Duodenal mucosa (tissue), 2 donors: ENCODE measurements around the gene BTBD10.
A peak's percentile ranks its signal among the peaks of the same experiment; 100 is the strongest.
"Not testable (repeated sequence)": the region's sequence is repeated elsewhere in the genome, so short reads cannot be mapped to it uniquely, and the experiment has no call there.

Experiments
- H3K27ac ChIP-seq: one replicate; pipeline ENCODE4 v1.7.0; 2013; ENCODE audit warnings: low read depth, low read length
- H3K27me3 ChIP-seq, 2 donors: one replicate each; pipeline ENCODE4 v1.7.0; 2013; ENCODE audit warnings: low read length in 2 of 2, control low read depth in 1 of 2; ENCODE audit not compliant: insufficient read depth in 2 of 2, control insufficient read depth in 1 of 2
- H3K36me3 ChIP-seq, 2 donors: one replicate each; pipeline ENCODE4 v1.7.0; 2013; ENCODE audit warnings: low read length in 2 of 2, control low read depth in 1 of 2; ENCODE audit not compliant: insufficient read depth in 2 of 2, control insufficient read depth in 1 of 2
- H3K4me1 ChIP-seq, 2 donors: one replicate each; pipeline ENCODE4 v1.7.0; 2013; ENCODE audit warnings: low read length in 2 of 2, control low read depth in 1 of 2; ENCODE audit not compliant: insufficient read depth in 2 of 2, control insufficient read depth in 1 of 2
- H3K4me3 ChIP-seq, 2 donors: one replicate each; pipeline ENCODE4 v1.7.0; 2013; ENCODE audit warnings: low read length in 2 of 2, low read depth in 1 of 2
- H3K9ac ChIP-seq, 2 donors: one replicate each; pipeline ENCODE4 v1.7.0; 2013; ENCODE audit warnings: low read length in 2 of 2, low read depth in 1 of 2
- H3K9me3 ChIP-seq, 2 donors: one replicate each; pipeline ENCODE4 v1.7.0; 2013; ENCODE audit warnings: low read length in 2 of 2, control low read depth in 1 of 2; ENCODE audit not compliant: control insufficient read depth in 1 of 2

BTBD10 gene

GRCh38 chr11:13445588-13445987 lies 17.4 kb downstream of the BTBD10 start:
- Histone ChIP-seq H3K4me1 (peaks cover 0 to 8% of the 10 kb centered on the region in 2 donors), H3K9me3 (no peaks in the 10 kb centered on the region), H3K9ac (no peak overlapping the region), H3K27me3 (no peaks in the 10 kb centered on the region), H3K27ac (no peak overlapping the region), H3K4me3 (no peak overlapping the region), H3K36me3 (no peaks in the 10 kb centered on the region)

- peak overlapping the region; percentile 38 to 51 for H3K4me3 ChIP-seq
- peak overlapping the region in 1 of 2 donors; percentile 36 for H3K9ac ChIP-seq
- H3K27ac ChIP-seq: no peak overlapping the region
- peaks cover 4 to 5% of the 10 kb centered on the region in 2 donors for H3K4me1 ChIP-seq
- H3K36me3 ChIP-seq: no peaks in the 10 kb centered on the region
- no peaks in the 10 kb centered on the region for H3K27me3 ChIP-seq
- no peaks in the 10 kb centered on the region for H3K9me3 ChIP-seq
Measured at GRCh38 chr11:13440100-13440855, 22.7 kb downstream of the BTBD10 start.

- no peak overlapping the region for H3K27ac ChIP-seq
- peaks cover 4 to 8% of the 10 kb centered on the region in 2 donors for H3K4me1 ChIP-seq
- no peaks in the 10 kb centered on the region for H3K9me3 ChIP-seq
- no peak overlapping the region for H3K4me3 ChIP-seq
- H3K36me3 ChIP-seq: no peaks in the 10 kb centered on the region
- H3K9ac ChIP-seq: no peak overlapping the region
- no peaks in the 10 kb centered on the region for H3K27me3 ChIP-seq
Measured at GRCh38 chr11:13438291-13438690, 24.7 kb downstream of the BTBD10 start.

GRCh38 chr11:13436836-13437235 lies 26.2 kb downstream of the BTBD10 start:
- H3K9me3 ChIP-seq, H3K36me3 ChIP-seq, H3K27ac ChIP-seq, H3K9ac ChIP-seq, H3K27me3 ChIP-seq, H3K4me1 ChIP-seq, H3K4me3 ChIP-seq: not testable (repeated sequence)

- Histone ChIP-seq H3K9ac (no peak overlapping the region), H3K4me1 (peaks cover 0 to 3% of the 10 kb centered on the region in 2 donors), H3K27me3 (no peaks in the 10 kb centered on the region), H3K36me3 (no peaks in the 10 kb centered on the region), H3K9me3 (peaks cover 0 to under 1% of the 10 kb centered on the region in 2 donors), H3K4me3 (no peak overlapping the region), H3K27ac (no peak overlapping the region)
Measured at GRCh38 chr11:13434247-13435205, 28.5 kb downstream of the BTBD10 start.

- Histone ChIP-seq H3K9me3 (peaks cover 0 to 11% of the 10 kb centered on the region in 2 donors), H3K9ac (no peak overlapping the region), H3K36me3 (no peaks in the 10 kb centered on the region), H3K4me1 (peaks cover 0 to 3% of the 10 kb centered on the region in 2 donors), H3K27ac (no peak overlapping the region), H3K27me3 (no peaks in the 10 kb centered on the region), H3K4me3 (no peak overlapping the region)
Measured at GRCh38 chr11:13433437-13433836, 29.6 kb downstream of the BTBD10 start.

- H3K9me3 ChIP-seq: peaks cover 0 to 29% of the 10 kb centered on the region in 2 donors
- H3K27me3 ChIP-seq: no peaks in the 10 kb centered on the region
- H3K27ac ChIP-seq: no peak overlapping the region
- no peaks in the 10 kb centered on the region for H3K36me3 ChIP-seq
- H3K9ac ChIP-seq: no peak overlapping the region
- H3K4me3 ChIP-seq: no peak overlapping the region
- H3K4me1 ChIP-seq: peaks cover 0 to 2% of the 10 kb centered on the region in 2 donors
Measured at GRCh38 chr11:13429836-13430235, 33.2 kb downstream of the BTBD10 start.

- H3K9me3 ChIP-seq: peaks cover 0 to 29% of the 10 kb centered on the region in 2 donors
- H3K4me3 ChIP-seq: no peak overlapping the region
- H3K4me1 ChIP-seq: no peaks in the 10 kb centered on the region
- H3K27me3 ChIP-seq: no peaks in the 10 kb centered on the region
- no peak overlapping the region for H3K9ac ChIP-seq
- H3K27ac ChIP-seq: no peak overlapping the region
- no peaks in the 10 kb centered on the region for H3K36me3 ChIP-seq
Measured at GRCh38 chr11:13429288-13429687, 33.7 kb downstream of the BTBD10 start.

- no peak overlapping the region for H3K9ac ChIP-seq
- H3K4me1 ChIP-seq: no peaks in the 10 kb centered on the region
- peaks cover 0 to 29% of the 10 kb centered on the region in 2 donors for H3K9me3 ChIP-seq
- H3K4me3 ChIP-seq: no peak overlapping the region
- no peaks in the 10 kb centered on the region for H3K27me3 ChIP-seq
- no peak overlapping the region for H3K27ac ChIP-seq
- H3K36me3 ChIP-seq: no peaks in the 10 kb centered on the region
Measured at GRCh38 chr11:13427440-13427839, 35.6 kb downstream of the BTBD10 start.

- Histone ChIP-seq H3K9ac (no peak overlapping the region), H3K4me3 (no peak overlapping the region), H3K36me3 (peaks cover 0 to 10% of the 10 kb centered on the region in 2 donors)
Measured at GRCh38 chr11:13423372-13423771, 39.6 kb downstream of the BTBD10 start.

More at GRCh38 chr11:13423372-13423771, 39.6 kb downstream of the BTBD10 start:
- no peaks in the 10 kb centered on the region for H3K27me3 ChIP-seq
- H3K4me1 ChIP-seq: no peaks in the 10 kb centered on the region
- no peak overlapping the region for H3K27ac ChIP-seq
- H3K9me3 ChIP-seq: peaks cover 0 to 17% of the 10 kb centered on the region in 2 donors
